Fibroblast of lung (primary cell): Measurements from ENCODE around the gene EYA2.

Source experiments
- CTCF ChIP-seq, 2 donors: IDR thresholded peaks in 1 of 2; conservative IDR thresholded peaks in 1 of 2; 1 replicate in 1 of 2; 2 replicates in 1 of 2; pipeline ENCODE4 v1.5.1; 2011 to 2012; ENCODE audit warnings: low read length in 2 of 2, control low read depth in 1 of 2, inconsistent platforms in 1 of 2, low read depth in 1 of 2, mild to moderate bottlenecking in 1 of 2
- EZH2 ChIP-seq: IDR thresholded peaks from 2 replicates; pipeline ENCODE4 v1.5.1; 2012; ENCODE audit warnings: low read length, control low read depth, mild to moderate bottlenecking; ENCODE audit errors: missing control alignments

GRCh38 chr20:46943861-46944591 is 49.4 kb downstream of the EYA2 start:
- TF ChIP-seq CTCF (conservative IDR thresholded peaks at IDR 0.05 in 1 of 2, IDR thresholded peaks at IDR 0.05 in 1 of 2; ENCODE audit: low read depth in 1 of 2, low read length in 2 of 2) (no peak), EZH2 (no peak)
